ENCODE results near the gene RRAD.

- TF ChIP-seq POLR2A (IDR thresholded peaks at IDR 0.05; ENCODE audit: low read length) (no peak), GATA1 (IDR thresholded peaks at IDR 0.05; ENCODE audit: low read depth, low read length) (no peak)
Measured at GRCh38 chr16:66872943-66873684, 52.2 kb downstream of the RRAD start.

All from erythroblast (primary cell).